GM19035 (cell line): ENCODE results near the gene NDUFB2.
"Not testable (repeated sequence)": the region's sequence is repeated elsewhere in the genome, so short reads cannot be mapped to it uniquely, and the experiment has no call there.

Source experiments
- ATAC-seq: cut with Tn5 transposase; IDR thresholded peaks from one replicate; pipeline ENCODE4 v1.9.1; 2021; ENCODE audit not compliant: unreplicated experiment

NDUFB2 gene

GRCh38 chr7:140696680-140697446, at the start of gene NDUFB2:
Gene NDUFB2 (plus strand): TSS chr7:140696708. CDS start chr7:140696745, 37 bp downstream.
- ATAC-seq: peak; percentile 93

GRCh38 chr7:140646931-140647647, 49.4 kb upstream of the NDUFB2 start:
- ATAC-seq: peak; percentile 85

DNA sequence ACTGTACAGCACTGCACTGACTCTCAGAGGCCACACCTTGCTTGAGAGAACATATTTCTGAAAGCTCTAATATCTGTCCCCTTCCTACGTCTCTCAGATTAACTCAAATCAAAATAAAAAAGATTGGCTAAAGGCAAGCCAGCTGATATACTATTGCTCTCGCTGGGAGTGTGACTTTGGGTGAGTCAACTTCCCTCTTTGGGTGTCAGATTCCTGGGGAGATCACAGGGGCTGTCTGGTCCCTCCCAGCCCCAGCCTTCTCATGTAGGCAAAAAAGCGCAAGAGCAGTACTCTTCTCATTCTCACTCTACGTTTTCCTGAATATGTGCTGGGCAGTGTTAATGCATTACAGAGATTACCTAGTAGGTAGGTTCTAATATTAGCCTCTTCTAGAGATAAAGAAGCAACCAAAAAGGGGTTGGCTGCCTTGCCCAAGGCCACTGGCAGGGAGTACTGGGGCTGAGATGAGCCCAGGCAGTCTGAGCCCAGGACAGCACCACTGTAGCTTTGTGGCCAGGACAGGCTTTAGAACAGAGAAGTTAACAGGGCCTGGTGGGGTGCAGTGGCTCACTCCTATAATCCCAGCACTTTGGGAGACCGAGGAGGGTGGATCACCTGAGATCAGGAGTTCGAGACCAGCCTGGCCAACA, 46.8 kb upstream of the NDUFB2 start:
- ATAC-seq: no peak

DNA sequence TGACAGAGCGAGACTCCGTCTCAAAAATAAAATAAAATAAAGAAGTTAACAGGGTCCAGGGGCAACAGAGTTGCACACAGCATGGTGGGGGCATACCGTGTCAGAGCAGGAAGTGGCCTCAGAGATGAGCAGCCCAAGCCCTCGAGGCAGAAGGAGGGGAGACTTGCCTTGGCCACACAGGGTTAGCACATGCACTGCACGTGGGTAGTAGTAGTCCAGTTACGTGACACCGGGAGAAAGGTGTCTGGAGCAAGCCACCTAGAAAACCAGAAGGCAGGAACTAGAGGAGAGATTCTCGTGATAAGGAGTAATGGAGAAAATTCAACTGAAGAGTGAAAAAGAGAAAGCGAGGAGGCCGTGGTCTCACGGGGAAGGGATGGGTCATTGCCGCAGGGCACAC, 46.1 kb upstream of the NDUFB2 start:
- ATAC-seq: no peak

- no peak for ATAC-seq
These were observed 43.0 kb upstream of the NDUFB2 start for GRCh38 chr7:140653319-140654108.

GRCh38 chr7:140654109-140654387, 42.5 kb upstream of the NDUFB2 start:
- ATAC-seq: no peak

GRCh38 chr7:140654661-140655060, 41.8 kb upstream of the NDUFB2 start:
- ATAC-seq: no peak

DNA sequence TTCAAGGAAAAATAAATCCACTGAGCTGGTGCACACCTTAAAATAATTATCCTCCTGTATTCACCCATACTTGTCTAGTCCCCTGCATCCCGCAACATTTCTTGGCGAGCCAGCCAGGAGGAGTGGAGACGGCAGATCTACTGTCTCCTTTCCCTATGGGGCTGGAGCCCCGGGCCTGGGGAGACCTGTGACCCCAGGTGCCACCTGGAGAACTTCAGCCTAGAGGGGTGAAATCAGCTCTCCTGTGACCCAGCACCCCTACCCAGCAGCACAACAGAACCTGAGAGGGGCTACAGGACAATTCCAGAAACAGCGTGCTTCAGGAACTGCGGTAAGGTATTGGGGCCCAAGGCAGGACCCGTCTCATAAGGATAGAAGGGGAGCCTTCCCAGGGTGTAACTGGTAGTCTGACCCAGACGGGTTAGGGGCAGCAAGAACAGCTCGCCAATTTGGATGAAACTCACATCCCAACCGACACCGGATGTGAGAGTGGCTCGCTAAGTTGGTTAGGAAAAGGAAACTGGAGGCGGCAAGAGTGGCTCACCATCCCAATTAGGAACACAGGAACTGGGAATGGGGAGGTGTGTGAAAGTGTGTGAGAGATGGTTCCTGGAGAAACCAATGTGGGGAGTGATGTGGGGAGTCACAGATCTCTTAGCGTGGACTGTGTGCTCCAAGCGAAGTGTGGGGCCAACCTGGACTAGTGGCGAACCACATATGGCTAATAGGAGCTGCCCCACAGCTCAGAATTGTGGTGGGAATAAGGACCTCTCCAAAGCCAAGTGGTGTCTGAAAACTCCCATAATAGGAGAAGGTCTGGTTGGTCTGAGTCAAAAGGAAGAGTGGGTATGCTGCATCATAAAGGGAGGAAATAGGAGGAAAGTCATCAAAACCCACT, 40.7 kb upstream of the NDUFB2 start:
- ATAC-seq: no peak

- peak; percentile 91 for ATAC-seq
These were observed 39.7 kb upstream of the NDUFB2 start for GRCh38 chr7:140656548-140657515.

DNA sequence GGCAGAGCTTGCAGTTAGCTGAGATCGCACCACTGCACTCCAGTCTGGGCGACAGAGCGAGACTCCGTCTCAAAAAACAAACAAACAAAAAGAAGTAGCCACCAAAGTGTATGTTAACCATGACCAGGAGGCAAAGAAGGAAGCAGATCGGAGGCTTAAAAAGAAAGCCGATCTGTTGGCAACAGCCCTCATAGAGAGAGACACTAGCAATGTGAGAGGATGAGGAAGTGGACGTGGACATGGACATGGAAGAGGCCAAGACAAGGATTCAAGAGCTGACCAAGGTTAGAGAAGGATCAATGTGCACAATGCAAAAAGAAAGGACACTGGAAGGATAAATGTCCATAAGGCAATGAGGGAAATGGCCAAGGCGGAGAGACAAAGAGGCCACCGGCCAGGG, 38.6 kb upstream of the NDUFB2 start:
- ATAC-seq: no peak

GRCh38 chr7:140659856-140660255, 36.7 kb upstream of the NDUFB2 start:
- ATAC-seq: no peak

GRCh38 chr7:140661124-140661523, 35.4 kb upstream of the NDUFB2 start:
- no peak for ATAC-seq

DNA sequence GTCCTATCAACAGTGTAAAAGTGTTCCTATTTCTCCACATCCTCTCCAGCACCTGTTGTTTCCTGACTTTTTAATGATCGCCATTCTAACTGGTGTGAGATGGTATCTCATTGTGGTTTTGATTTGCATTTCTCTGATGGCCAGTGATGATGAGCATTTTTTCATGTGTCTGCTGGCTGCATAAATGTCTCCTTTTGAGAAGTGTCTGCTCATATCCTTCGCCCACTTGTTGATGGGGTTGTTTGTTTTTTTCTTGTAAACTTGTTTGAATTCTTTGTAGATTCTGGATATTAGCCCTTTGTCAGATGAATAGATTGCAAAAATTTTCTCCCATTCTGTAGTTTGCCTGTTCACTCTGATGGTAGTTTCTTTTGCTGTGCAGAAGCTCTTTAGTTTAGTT, 33.6 kb upstream of the NDUFB2 start:
- not testable (repeated sequence) for ATAC-seq

GRCh38 chr7:140667476-140667875, 29.0 kb upstream of the NDUFB2 start:
- no peak for ATAC-seq

- no peak for ATAC-seq
These were observed 27.9 kb upstream of the NDUFB2 start for GRCh38 chr7:140668641-140669040.

DNA sequence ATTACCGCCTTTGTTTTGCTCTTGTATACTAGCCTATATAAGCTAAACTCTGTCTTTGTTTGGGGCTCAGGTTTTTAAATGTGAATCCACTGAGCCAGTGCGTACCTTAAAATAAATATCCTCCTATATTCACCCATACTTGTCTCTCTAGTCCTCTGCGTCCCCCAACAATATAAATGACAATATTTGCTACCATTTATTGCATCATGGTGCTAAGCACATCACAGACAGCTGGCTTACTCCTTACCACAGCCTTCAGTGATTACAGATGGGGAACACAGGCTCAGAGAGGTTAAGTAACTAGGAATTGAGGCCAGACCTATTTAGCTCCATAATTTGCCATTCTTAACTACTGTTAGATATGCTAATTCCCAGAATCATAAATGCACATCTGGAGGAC, 27.2 kb upstream of the NDUFB2 start:
- no peak for ATAC-seq

- not testable (repeated sequence) for ATAC-seq
These were observed 26.6 kb upstream of the NDUFB2 start for GRCh38 chr7:140669862-140670261.

GRCh38 chr7:140670343-140670935, 26.1 kb upstream of the NDUFB2 start:
- no peak for ATAC-seq

- no peak for ATAC-seq
These were observed 24.5 kb upstream of the NDUFB2 start for GRCh38 chr7:140671966-140672365.
